ENCODE data around the gene NHEJ1. TPM values are rescaled to one million over a fixed set of nuclear protein-coding genes. Genes with fewer than 3 reads are reported as not detected.

Gene NHEJ1
- total and polyA plus RNA-seq, 2 experiments from 2014 or later: 8.4 to 9.4 TPM

DNA sequence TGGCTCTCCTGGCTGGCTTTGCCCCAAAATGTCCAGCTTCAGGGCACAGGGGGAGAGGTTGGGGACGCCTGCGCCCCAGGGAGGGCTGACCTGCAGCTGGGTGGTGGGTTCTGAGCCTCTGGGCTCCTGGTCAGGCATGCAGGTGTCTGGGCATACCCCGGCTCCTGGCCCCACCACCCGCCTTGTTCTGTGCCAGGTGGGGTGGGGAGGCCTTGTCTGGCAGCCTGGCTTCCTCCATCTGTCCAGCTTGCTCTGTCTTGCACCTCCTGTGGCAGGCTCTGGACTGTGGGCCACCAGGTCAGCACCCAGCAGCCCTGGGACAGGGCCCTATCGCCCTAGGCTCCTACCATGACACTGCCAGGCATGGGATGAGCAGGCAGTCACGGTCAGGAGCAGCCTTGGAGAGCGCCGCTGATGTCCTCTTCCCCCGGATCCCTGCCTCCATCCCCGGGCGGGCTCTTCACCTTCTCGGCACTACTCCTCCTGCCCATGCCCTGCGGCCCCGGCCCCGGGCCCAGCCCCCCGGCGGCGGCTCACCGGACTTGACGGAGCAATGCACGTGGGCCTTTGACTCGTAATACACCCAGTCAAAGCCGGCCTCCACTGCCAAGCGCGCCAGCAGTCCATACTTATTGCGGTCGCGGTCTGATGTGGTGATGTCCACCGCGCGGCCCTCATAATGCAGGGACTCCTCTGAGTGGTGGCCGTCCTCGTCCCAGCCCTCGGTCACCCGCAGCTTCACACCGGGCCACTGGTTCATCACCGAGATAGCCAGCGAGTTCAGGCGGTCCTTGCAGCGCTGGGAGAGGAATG, 103.5 kb downstream of the NHEJ1 start:
- TF ChIP-seq, protein P1, sequence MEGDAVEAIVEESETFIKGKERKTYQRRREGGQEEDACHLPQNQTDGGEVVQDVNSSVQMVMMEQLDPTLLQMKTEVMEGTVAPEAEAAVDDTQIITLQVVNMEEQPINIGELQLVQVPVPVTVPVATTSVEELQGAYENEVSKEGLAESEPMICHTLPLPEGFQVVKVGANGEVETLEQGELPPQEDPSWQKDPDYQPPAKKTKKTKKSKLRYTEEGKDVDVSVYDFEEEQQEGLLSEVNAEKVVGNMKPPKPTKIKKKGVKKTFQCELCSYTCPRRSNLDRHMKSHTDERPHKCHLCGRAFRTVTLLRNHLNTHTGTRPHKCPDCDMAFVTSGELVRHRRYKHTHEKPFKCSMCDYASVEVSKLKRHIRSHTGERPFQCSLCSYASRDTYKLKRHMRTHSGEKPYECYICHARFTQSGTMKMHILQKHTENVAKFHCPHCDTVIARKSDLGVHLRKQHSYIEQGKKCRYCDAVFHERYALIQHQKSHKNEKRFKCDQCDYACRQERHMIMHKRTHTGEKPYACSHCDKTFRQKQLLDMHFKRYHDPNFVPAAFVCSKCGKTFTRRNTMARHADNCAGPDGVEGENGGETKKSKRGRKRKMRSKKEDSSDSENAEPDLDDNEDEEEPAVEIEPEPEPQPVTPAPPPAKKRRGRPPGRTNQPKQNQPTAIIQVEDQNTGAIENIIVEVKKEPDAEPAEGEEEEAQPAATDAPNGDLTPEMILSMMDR (IDR thresholded peaks at IDR 0.05; ENCODE audit: low read depth, low read length): no peak
- Histone ChIP-seq H3K4me1 (ENCODE audit: low read depth) (peaks cover 4% of the 10 kb centered on the region), H3K27me3 (peaks cover 99% of the 10 kb centered on the region), H3K27ac (no peak overlapping the region), H3K9me3 (ENCODE audit: low read depth) (no peaks in the 10 kb centered on the region), H3K36me3 (no peaks in the 10 kb centered on the region), H3K4me3 (no peak overlapping the region)
- DNase-seq (ENCODE audit: low read depth in 1 of 2, low spot score in 1 of 2): no peak

DNA sequence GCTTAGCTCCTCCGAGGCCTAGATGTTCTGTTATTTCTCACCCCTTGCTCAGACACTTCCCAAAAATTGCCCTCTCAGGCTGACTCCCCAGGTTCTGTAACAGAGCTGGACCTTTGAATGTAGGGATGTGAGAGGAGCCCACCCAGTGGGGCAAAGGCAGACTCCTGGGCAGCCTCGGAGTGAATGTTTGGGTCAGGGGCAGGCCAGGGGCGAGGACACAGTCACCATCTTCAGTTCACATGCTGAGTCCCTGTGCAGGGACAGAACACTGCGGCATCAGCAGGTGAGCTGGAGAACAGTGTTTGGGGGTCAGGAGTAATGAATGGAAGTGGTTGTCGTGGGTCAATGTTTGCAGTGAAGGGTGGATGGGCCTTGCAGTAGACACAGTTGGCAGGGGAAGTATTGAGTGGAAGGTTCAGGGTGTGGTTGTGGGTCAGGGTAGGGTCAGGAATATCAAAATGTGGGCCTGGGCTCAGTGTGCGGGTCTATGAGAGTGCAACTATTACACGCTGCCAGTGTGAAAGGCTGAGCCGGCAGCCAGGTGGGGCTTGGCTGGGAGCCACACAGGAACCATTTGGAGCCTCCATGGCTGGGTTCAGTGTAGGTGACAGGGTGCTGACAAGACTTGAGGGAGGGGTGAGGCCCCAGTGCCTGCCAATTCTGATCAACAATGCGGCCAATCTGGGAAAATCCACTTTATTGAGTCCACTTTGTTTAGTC, 104.3 kb downstream of the NHEJ1 start:
- Histone ChIP-seq H3K4me3 (no peak overlapping the region), H3K27ac (no peak overlapping the region), H3K9me3 (ENCODE audit: low read depth) (no peaks in the 10 kb centered on the region), H3K4me1 (ENCODE audit: low read depth) (peaks cover 4% of the 10 kb centered on the region), H3K36me3 (no peaks in the 10 kb centered on the region), H3K27me3 (peaks cover 99% of the 10 kb centered on the region)
- TF ChIP-seq, protein P1 (IDR thresholded peaks at IDR 0.05; ENCODE audit: low read depth, low read length): no peak
- no peak for DNase-seq (ENCODE audit: low read depth in 1 of 2, low spot score in 1 of 2)

DNA sequence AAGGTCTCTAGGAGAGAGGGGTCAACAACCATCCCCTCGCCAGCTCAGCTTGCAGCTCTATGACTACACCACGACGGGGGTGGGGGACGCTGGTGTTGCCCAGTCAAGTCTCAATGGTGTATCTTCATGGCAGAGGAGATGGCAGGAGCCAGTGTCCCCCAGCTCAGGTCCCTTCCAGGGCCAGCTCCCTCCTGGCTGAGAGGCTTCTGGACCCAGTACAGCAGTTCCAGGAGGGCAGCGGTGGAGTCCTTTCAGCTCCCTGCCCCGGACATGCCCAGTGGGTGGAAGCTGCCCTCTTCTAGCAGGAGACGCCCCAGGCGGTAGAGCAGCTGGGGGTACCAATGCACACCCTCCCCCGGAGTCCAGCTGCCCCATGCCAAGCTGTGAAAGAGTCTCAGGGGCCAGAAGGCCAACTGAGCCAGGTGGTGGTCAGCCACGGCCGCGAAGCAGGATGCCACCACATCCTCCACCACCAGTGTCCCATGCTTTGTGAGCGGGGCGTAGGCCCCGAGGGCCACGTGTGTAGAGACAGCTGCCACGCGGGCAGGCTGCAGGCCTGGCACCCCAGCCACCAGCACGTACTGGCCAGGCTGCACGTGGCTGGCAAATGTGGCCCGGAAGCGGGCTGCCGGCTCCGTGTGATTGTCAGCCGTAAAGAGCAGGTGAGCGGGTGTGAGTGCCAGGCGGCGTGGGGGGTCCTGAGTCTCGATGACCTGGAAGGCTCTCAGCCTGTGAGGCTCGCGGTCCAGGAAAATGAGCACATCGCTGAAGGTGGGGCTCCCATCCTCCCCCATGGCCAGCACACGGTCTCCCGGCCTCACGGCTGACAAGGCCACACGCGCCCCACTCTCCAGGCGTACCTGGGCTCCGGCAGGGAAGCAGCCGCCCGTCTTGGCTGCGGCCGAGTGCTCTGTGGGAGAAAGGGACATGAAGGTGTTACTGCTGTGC, 105.4 kb downstream of the NHEJ1 start:
- H3K36me3 ChIP-seq: no peaks in the 10 kb centered on the region
- peaks cover 4% of the 10 kb centered on the region for H3K4me1 ChIP-seq (ENCODE audit: low read depth)
- H3K9me3 ChIP-seq (ENCODE audit: low read depth): no peaks in the 10 kb centered on the region
- TF ChIP-seq, protein P1 (IDR thresholded peaks at IDR 0.05; ENCODE audit: low read depth, low read length): no peak
- no peak overlapping the region for H3K4me3 ChIP-seq
- peaks cover 99% of the 10 kb centered on the region for H3K27me3 ChIP-seq
- DNase-seq (ENCODE audit: low read depth in 1 of 2, low spot score in 1 of 2): no peak
- no peak overlapping the region for H3K27ac ChIP-seq

DNA sequence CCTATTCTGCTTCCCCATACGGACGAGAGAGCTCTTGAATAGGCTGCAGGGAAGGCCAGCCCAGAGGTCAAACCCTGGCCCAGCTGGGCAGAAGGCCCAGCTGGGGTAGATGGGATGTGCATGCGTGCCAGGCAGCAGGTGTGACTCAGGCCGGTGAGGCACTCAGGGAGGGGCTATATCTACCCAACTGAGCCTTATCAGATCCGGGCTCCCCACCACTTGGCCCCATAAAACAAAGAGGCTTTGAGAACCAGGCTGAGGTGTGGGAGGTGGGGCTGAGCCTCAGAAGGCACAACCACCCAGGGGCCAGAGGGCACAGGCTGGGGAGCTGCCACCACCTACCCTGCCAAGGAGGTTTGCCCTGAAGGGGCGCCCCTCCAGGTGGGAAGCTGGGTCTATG, 111.3 kb downstream of the NHEJ1 start:
- Histone ChIP-seq H3K9me3 (ENCODE audit: low read depth) (no peaks in the 10 kb centered on the region), H3K27ac (no peak overlapping the region), H3K36me3 (no peaks in the 10 kb centered on the region), H3K4me1 (ENCODE audit: low read depth) (no peaks in the 10 kb centered on the region), H3K4me3 (no peak overlapping the region), H3K27me3 (peaks cover 80% of the 10 kb centered on the region)
- DNase-seq (ENCODE audit: low read depth in 1 of 2, low spot score in 1 of 2): no peak
- TF ChIP-seq, protein P1 (IDR thresholded peaks at IDR 0.05; ENCODE audit: low read depth, low read length): no peak

DNA sequence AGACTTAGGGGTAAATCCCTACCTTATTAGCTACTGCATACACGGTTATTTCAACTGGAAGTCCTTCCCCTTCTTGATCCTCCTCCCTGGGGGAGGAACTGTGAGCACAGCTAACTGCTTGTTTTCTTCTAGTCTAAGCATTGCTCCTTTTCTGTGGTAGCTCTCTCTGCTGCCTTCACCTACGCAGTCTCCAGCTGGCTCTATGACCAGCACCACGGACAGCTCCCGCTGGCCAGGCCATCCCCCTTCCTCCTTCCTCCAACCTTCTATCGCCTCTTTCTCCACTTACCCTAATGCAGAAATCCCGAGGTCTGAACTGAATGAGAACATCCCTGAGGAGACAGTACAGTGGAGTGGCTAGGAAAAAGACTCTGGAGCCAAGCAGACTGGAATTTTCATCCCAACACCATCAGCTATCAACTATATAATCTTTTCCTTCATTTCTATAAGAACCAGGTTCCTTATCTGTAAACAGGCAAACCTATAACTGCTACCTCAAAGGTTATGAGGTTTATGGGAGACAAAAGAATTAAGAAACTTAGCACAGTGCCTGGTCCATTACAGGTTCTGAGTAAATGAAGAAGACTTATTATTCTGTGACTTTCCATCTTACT, 114.6 kb downstream of the NHEJ1 start:
- no peaks in the 10 kb centered on the region for H3K4me1 ChIP-seq (ENCODE audit: low read depth)
- H3K4me3 ChIP-seq: no peak overlapping the region
- H3K36me3 ChIP-seq: no peaks in the 10 kb centered on the region
- no peak overlapping the region for H3K27ac ChIP-seq
- TF ChIP-seq, protein P1 (IDR thresholded peaks at IDR 0.05; ENCODE audit: low read depth, low read length): no peak
- no peaks in the 10 kb centered on the region for H3K9me3 ChIP-seq (ENCODE audit: low read depth)
- H3K27me3 ChIP-seq: peaks cover 79% of the 10 kb centered on the region
- peak; percentile 64 to 82 for DNase-seq (ENCODE audit: low read depth in 1 of 2, low spot score in 1 of 2)
